HepG2 (cell line): ENCODE data around the gene P2RX7. TPM values are rescaled to one million over a fixed set of nuclear protein-coding genes. Genes with fewer than 3 reads are reported as not detected.

Experiments used
- FOSL2 ChIP-seq: sonication (generic); formaldehyde crosslinking; IDR thresholded peaks from 2 replicates; pipeline ENCODE4 v1.4.0; 2020; ENCODE audit warnings: missing genetic modification reagents
- FOXA1 ChIP-seq, 2 experiments: fragments of 450-650 bp in 1 of 2; sonication (generic) in 1 of 2; formaldehyde crosslinking in 1 of 2; IDR thresholded peaks; 2 replicates each; pipeline versions ENCODE4 v1.4.0 to v1.6.1; 2016 to 2020; ENCODE audit warnings: missing genetic modification reagents in 1 of 2
- GATAD1 ChIP-seq: IDR thresholded peaks from 2 replicates; pipeline ENCODE4 v1.6.1; 2016; ENCODE audit warnings: missing genetic modification reagents, missing compliant biosample characterization
- HIC2 ChIP-seq: sonication (generic); formaldehyde crosslinking; IDR thresholded peaks from 2 replicates; pipeline ENCODE4 v1.9.0; 2022; ENCODE audit warnings: low read depth, missing genetic modification reagents
- HMGXB4 ChIP-seq, 2 experiments: sonication (generic) in 1 of 2; formaldehyde crosslinking in 1 of 2; IDR thresholded peaks; 2 replicates each; pipeline versions ENCODE4 v1.4.0 to v1.6.1; 2018 to 2020; ENCODE audit warnings: missing genetic modification reagents in 2 of 2, borderline replicate concordance in 1 of 2, low read depth in 1 of 2, mild to moderate bottlenecking in 1 of 2, missing biosample characterization in 1 of 2
- MTERF4 ChIP-seq: sonication (generic); formaldehyde crosslinking; IDR thresholded peaks from 2 replicates; pipeline ENCODE4 v1.8.0; 2023; ENCODE audit warnings: mild to moderate bottlenecking, missing genetic modification reagents
- REL ChIP-seq: sonication (generic); formaldehyde crosslinking; conservative IDR thresholded peaks from 2 replicates; pipeline ENCODE4 v1.8.0; 2022; ENCODE audit warnings: mild to moderate bottlenecking, missing genetic modification reagents, moderate library complexity
- SETDB1 ChIP-seq: sonication (generic); formaldehyde crosslinking; IDR thresholded peaks from 2 replicates; pipeline ENCODE4 v1.5.1; 2020; ENCODE audit warnings: missing genetic modification reagents, mild to moderate bottlenecking, borderline replicate concordance
- SOX6 ChIP-seq, 2 experiments: fragments of 450-650 bp in 1 of 2; sonication (generic) in 1 of 2; formaldehyde crosslinking in 1 of 2; IDR thresholded peaks; 2 replicates each; pipeline versions ENCODE4 v1.4.0 to v1.6.1; 2017 to 2020; ENCODE audit warnings: antibody characterized with exemption in 1 of 2, mild to moderate bottlenecking in 1 of 2, missing genetic modification reagents in 1 of 2
- ZBTB7B ChIP-seq: sonication (generic); formaldehyde crosslinking; IDR thresholded peaks from 2 replicates; pipeline ENCODE4 v1.4.0; 2020; ENCODE audit warnings: missing genetic modification reagents
- ZMAT3 ChIP-seq: sonication (generic); formaldehyde crosslinking; conservative IDR thresholded peaks from 2 replicates; pipeline ENCODE4 v1.7.0; 2021; ENCODE audit warnings: missing genetic modification reagents
- ZNF660 ChIP-seq: sonication (generic); formaldehyde crosslinking; IDR thresholded peaks from 2 replicates; pipeline ENCODE4 v1.5.1; 2020; ENCODE audit warnings: mild to moderate bottlenecking, low read depth, missing genetic modification reagents, borderline replicate concordance
- polyA plus RNA-seq, 8 experiments: library from polyadenylated mRNA; depleted of rRNA in 3 of 8; stranded (reverse) in 7 of 8; unstranded in 1 of 8; fragments of >200 nt; fragmentation: Illumina TruSeq in 4 of 8; extraction: Trizol in 4 of 8; gene quantifications; 2 replicates each; pipeline versions ENCODE4 v1.2.1 to v1.2.3, GENCODE V29; 2011 to 2016; ENCODE audit warnings: low read depth in 4 of 8, missing spikeins in 1 of 8, mixed read lengths in 1 of 8; ENCODE audit not compliant: insufficient read depth in 1 of 8
- total RNA-seq, 5 experiments: library from RNA; depleted of rRNA; stranded (reverse); fragments of >200 nt; fragmentation: Illumina TruSeq; extraction: Trizol; gene quantifications; 2 replicates each; pipeline ENCODE4 v1.2.3, GENCODE V29; 2016; ENCODE audit warnings: low read depth in 1 of 5
- TF ChIP-seq, protein P1 (sequence below): IDR thresholded peaks from 2 replicates; pipeline ENCODE4 v1.6.1; 2016; ENCODE audit warnings: missing compliant biosample characterization, missing genetic modification reagents, borderline replicate concordance
- TF ChIP-seq, protein P2 (sequence below): sonication (generic); formaldehyde crosslinking; IDR thresholded peaks from 2 replicates; pipeline ENCODE4 v1.8.0; 2022; ENCODE audit warnings: missing genetic modification reagents, mild to moderate bottlenecking, inconsistent platforms, borderline replicate concordance

The P2RX7 gene
- total and polyA plus RNA-seq, 2 of the 13 experiments (the other 11 are each of a cell fraction or from before 2014, with no cell fraction given) = 0.13 to 0.73 TPM

DNA sequence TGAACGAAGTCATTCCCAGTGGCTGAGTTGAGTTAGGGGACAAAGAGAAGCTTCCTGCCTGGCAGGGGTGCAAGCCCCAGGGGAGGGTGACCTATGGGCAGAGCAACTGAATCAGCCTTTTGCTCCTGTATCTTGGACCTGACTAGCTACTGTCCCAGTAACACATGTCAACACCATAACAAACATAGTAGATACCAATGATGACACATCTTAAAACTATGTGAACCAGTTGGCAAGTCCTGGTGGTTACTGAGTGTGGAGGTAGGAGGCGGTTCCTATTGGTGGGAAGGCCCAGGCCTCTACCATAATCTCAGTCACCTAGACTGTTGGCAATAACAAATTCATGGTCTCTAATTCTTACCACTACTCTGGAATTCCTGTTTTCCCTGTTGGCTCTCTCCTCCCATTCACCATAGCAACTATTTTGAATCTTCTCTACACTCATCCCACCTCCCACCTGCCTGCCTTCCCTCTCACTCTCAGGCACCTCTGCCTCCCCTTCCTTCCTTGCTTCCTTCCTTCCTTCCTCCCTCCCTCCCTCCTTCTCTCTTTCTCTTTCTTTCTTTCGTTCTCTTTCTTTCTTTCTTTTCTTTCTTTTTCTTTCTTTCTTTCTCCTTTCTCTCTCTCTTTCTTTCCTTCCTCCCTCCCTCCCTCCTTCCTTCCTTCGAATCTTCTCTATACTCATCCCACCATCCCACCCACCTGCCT lies 8.1 kb upstream of the P2RX7 start (continued):
- TF ChIP-seq HMGXB4 (CRISPR knock-in tag; IDR thresholded peaks at IDR 0.05; ENCODE audit: borderline replicate concordance in 1 of 2, low read depth in 1 of 2) (no peak), HIC2 (CRISPR knock-in tag) (peak; percentile 30; the same call in 1 of the 2 replicates), ZMAT3 (CRISPR knock-in tag) (no peak), ZBTB7B (CRISPR knock-in tag) (no peak), REL (no peak), FOXA1 (IDR thresholded peaks at IDR 0.05) (no peak), FOXA1 (CRISPR knock-in tag; IDR thresholded peaks at IDR 0.05) (peak; percentile 47), ZNF660 (CRISPR knock-in tag) (no peak), SETDB1 (CRISPR knock-in tag) (no peak), GATAD1 (no peak), FOSL2 (CRISPR knock-in tag) (peak; percentile 96), SOX6 (IDR thresholded peaks at IDR 0.05) (no peak), SOX6 (CRISPR knock-in tag; IDR thresholded peaks at IDR 0.05) (0 out of 2 replicates have a peak, but pooled peaks have one; percentile 28), MTERF4 (CRISPR knock-in tag) (no peak)
- TF ChIP-seq, protein P1, sequence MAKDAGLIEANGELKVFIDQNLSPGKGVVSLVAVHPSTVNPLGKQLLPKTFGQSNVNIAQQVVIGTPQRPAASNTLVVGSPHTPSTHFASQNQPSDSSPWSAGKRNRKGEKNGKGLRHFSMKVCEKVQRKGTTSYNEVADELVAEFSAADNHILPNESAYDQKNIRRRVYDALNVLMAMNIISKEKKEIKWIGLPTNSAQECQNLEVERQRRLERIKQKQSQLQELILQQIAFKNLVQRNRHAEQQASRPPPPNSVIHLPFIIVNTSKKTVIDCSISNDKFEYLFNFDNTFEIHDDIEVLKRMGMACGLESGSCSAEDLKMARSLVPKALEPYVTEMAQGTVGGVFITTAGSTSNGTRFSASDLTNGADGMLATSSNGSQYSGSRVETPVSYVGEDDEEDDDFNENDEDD (CRISPR knock-in tag) = no peak
- TF ChIP-seq, protein P2, sequence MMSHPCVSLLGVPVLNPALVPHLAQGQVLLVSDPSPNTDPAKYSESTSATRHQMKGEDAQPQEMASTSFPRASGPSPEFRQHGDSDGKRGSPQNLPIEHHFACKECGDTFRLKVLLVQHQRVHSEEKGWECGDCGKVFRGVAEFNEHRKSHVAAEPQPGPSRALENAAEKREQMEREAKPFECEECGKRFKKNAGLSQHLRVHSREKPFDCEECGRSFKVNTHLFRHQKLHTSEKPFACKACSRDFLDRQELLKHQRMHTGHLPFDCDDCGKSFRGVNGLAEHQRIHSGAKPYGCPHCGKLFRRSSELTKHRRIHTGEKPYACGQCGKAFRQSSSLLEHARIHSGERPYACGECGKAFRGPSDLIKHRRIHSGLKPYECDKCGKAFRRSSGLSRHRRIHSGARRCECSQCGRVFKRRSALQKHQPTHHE (CRISPR knock-in tag) = no peak
